Liver (tissue), 9 donors: ENCODE results near the gene TMEM163. TPM values are rescaled to one million over a fixed set of nuclear protein-coding genes. Genes with fewer than 3 reads are reported as not detected.
A peak's percentile ranks its signal among the peaks of the same experiment; 100 is the strongest.

ENCODE experiments used
- DNase-seq: peaks from one replicate; pipeline ENCODE4 v3.0.0-alpha.2; 2017; ENCODE audit warnings: low spot score
- H3K27ac ChIP-seq, 2 donors: one replicate each; pipeline ENCODE4 v1.7.0; 2013; ENCODE audit warnings: inconsistent platforms in 2 of 2, low read length in 2 of 2, control low read depth in 1 of 2, low read depth in 1 of 2, mild to moderate bottlenecking in 1 of 2
- H3K27me3 ChIP-seq, 4 donors: one replicate each; pipeline versions ENCODE4 v1.6.1 to v1.7.0; 2013; ENCODE audit warnings: low read length in 3 of 4, inconsistent platforms in 1 of 4, mild to moderate bottlenecking in 1 of 4, moderate library complexity in 1 of 4; ENCODE audit not compliant: control insufficient read depth in 4 of 4, insufficient read depth in 4 of 4
- H3K36me3 ChIP-seq, 4 donors: one replicate each; pipeline versions ENCODE4 v1.6.1 to v1.7.0; 2013; ENCODE audit warnings: low read length in 3 of 4, mild to moderate bottlenecking in 3 of 4, low read depth in 1 of 4, moderate library complexity in 1 of 4; ENCODE audit not compliant: control insufficient read depth in 4 of 4, insufficient read depth in 3 of 4
- H3K4me1 ChIP-seq, 4 donors: one replicate each; pipeline versions ENCODE4 v1.6.1 to v1.7.0; 2013; ENCODE audit warnings: low read length in 3 of 4, mild to moderate bottlenecking in 3 of 4, moderate library complexity in 1 of 4; ENCODE audit not compliant: control insufficient read depth in 4 of 4, insufficient read depth in 4 of 4
- H3K4me3 ChIP-seq, 3 donors: one replicate each; pipeline versions ENCODE4 v1.6.1 to v1.7.0; 2013; ENCODE audit warnings: low read length in 3 of 3, control low read depth in 1 of 3, low read depth in 1 of 3, mild to moderate bottlenecking in 1 of 3
- H3K9ac ChIP-seq, 2 donors: one replicate each; pipeline ENCODE4 v1.7.0; 2013; ENCODE audit warnings: low read length in 2 of 2, mild to moderate bottlenecking in 2 of 2, moderate library complexity in 2 of 2, control low read depth in 1 of 2, low read depth in 1 of 2
- H3K9me3 ChIP-seq, 4 donors: one replicate each; pipeline versions ENCODE4 v1.6.1 to v1.7.0; 2013; ENCODE audit warnings: low read length in 3 of 4; ENCODE audit not compliant: control insufficient read depth in 4 of 4
- ATF3 ChIP-seq: IDR thresholded peaks from 2 replicates; pipeline ENCODE4 v1.6.1; 2016; ENCODE audit warnings: antibody characterized with exemption
- CTCF ChIP-seq: fragments of 150-350 bp; IDR thresholded peaks from 2 replicates; pipeline ENCODE4 v1.5.1; 2017; ENCODE audit warnings: improper control_type of control experiment, low read depth, low read length; ENCODE audit not compliant: missing input control
- EGR1 ChIP-seq, 2 donors: IDR thresholded peaks; 2 replicates each; pipeline ENCODE4 v1.6.1; 2016 to 2018; ENCODE audit warnings: antibody characterized with exemption in 2 of 2, low read depth in 2 of 2
- FOXA1 ChIP-seq: IDR thresholded peaks from 2 replicates; pipeline ENCODE4 v1.6.1; 2016; ENCODE audit warnings: antibody characterized with exemption
- FOXA2 ChIP-seq: IDR thresholded peaks from 2 replicates; pipeline ENCODE4 v1.6.1; 2016; ENCODE audit warnings: antibody characterized with exemption
- GABPA ChIP-seq, 2 donors: IDR thresholded peaks in 1 of 2; conservative IDR thresholded peaks in 1 of 2; 2 replicates each; pipeline ENCODE4 v1.6.1; 2016; ENCODE audit warnings: antibody characterized with exemption in 2 of 2, mild to moderate bottlenecking in 1 of 2, moderate library complexity in 1 of 2
- HNF4A ChIP-seq, 2 donors: conservative IDR thresholded peaks; 2 replicates each; pipeline ENCODE4 v1.6.1; 2016; ENCODE audit warnings: antibody characterized with exemption in 2 of 2, mild to moderate bottlenecking in 2 of 2
- HNF4G ChIP-seq: IDR thresholded peaks from 2 replicates; pipeline ENCODE4 v1.6.1; 2016; ENCODE audit warnings: antibody characterized with exemption
- JUND ChIP-seq, 2 donors: IDR thresholded peaks; 2 replicates each; pipeline ENCODE4 v1.6.1; 2016; ENCODE audit warnings: antibody characterized with exemption in 2 of 2
- MAX ChIP-seq: IDR thresholded peaks from 2 replicates; pipeline ENCODE4 v1.6.1; 2016; ENCODE audit warnings: antibody characterized with exemption
- NR2F2 ChIP-seq: IDR thresholded peaks from 2 replicates; pipeline ENCODE4 v1.6.1; 2016; ENCODE audit warnings: antibody characterized with exemption
- RAD21 ChIP-seq, 2 donors: IDR thresholded peaks; 2 replicates each; pipeline ENCODE4 v1.6.1; 2016; ENCODE audit warnings: antibody characterized with exemption in 2 of 2, mild to moderate bottlenecking in 2 of 2
- REST ChIP-seq: IDR thresholded peaks from 2 replicates; pipeline ENCODE4 v1.6.1; 2016; ENCODE audit warnings: antibody characterized with exemption, mild to moderate bottlenecking
- RXRA ChIP-seq, 2 donors: IDR thresholded peaks; 2 replicates each; pipeline ENCODE4 v1.6.1; 2017 to 2018; ENCODE audit warnings: antibody characterized with exemption in 2 of 2, mild to moderate bottlenecking in 1 of 2
- SP1 ChIP-seq: IDR thresholded peaks from 2 replicates; pipeline ENCODE4 v1.6.1; 2018; ENCODE audit warnings: antibody characterized with exemption, mild to moderate bottlenecking
- TAF1 ChIP-seq: conservative IDR thresholded peaks from 2 replicates; pipeline ENCODE4 v1.6.1; 2016; ENCODE audit warnings: antibody characterized with exemption, mild to moderate bottlenecking
- ZBTB33 ChIP-seq: IDR thresholded peaks from 2 replicates; pipeline ENCODE4 v1.6.1; 2016; ENCODE audit warnings: antibody characterized with exemption
- WGBS: extraction: QIAGEN DNeasy Blood & Tissue Kit; methylation state at CpG from one replicate; pipeline ENCODE4 v1.1.7; 2013; 5-methylcytosine and 5-hydroxymethylcytosine counted together
- polyA plus RNA-seq, 2 donors: library from polyadenylated mRNA; stranded (reverse) in 1 of 2; unstranded in 1 of 2; fragments of 200-250 nt in 1 of 2; fragments of >200 nt in 1 of 2; fragmentation: Nextera tagmentation in 1 of 2; extraction: Ambion mirVana in 1 of 2; gene quantifications; one replicate each; pipeline versions ENCODE4 v1.2.1 to v1.2.3, GENCODE V29; 2013 to 2015
- total RNA-seq, 2 donors: library from RNA; depleted of rRNA; stranded (reverse); fragments of >200 nt; gene quantifications; one replicate each; pipeline ENCODE4 v1.2.3, GENCODE V29; 2014
- donor health status: healthy.
- donor health status: healthy.
- donor health status: healthy.
- donor health status: healthy.
- donor health status: healthy.

TMEM163 gene
- total and polyA plus RNA-seq, 4 donors = 0.08 to 0.48 (median 0.25) TPM

GRCh38 chr2:134718023-134718816, 580 bp downstream of the TMEM163 start:
- peak overlapping the region in 2 of 3 donors; percentile 22 to 61 for H3K4me3 ChIP-seq
- no peak overlapping the region for H3K27ac ChIP-seq
- no peak for DNase-seq
- TF ChIP-seq RAD21 (IDR thresholded peaks at IDR 0.05) (no peak), TAF1 (no peak), HNF4G (no peak), MAX (no peak), RXRA (IDR thresholded peaks at IDR 0.05) (no peak), REST (no peak), JUND (IDR thresholded peaks at IDR 0.05) (no peak), ATF3 (no peak), GABPA (IDR thresholded peaks at IDR 0.05 in 1 of 2, conservative IDR thresholded peaks at IDR 0.05 in 1 of 2) (no peak), HNF4A (conservative IDR thresholded peaks at IDR 0.05) (no peak), SP1 (no peak), FOXA1 (no peak), EGR1 (IDR thresholded peaks at IDR 0.05; ENCODE audit: low read depth in 2 of 2) (no peak), CTCF (no peak), NR2F2 (no peak), ZBTB33 (no peak), FOXA2 (no peak)
- H3K9me3 ChIP-seq = no peaks in the 10 kb centered on the region
- H3K27me3 ChIP-seq = peaks cover 0 to 26% (median 11%) of the 10 kb centered on the region in 4 donors
- H3K36me3 ChIP-seq = no peaks in the 10 kb centered on the region
- H3K4me1 ChIP-seq = peaks cover 4 to 15% (median 11%) of the 10 kb centered on the region in 4 donors
- WGBS = 1% methylated on average over 91 of the region's 91 CpGs
- no peak overlapping the region for H3K9ac ChIP-seq
